GM23248 (cell line): ENCODE results near the gene TMIE. TPM values are rescaled to one million over a fixed set of nuclear protein-coding genes. Genes with fewer than 3 reads are reported as not detected.

Experiments
- DNase-seq: peaks from one replicate; pipeline ENCODE4 v3.0.0-alpha.2; 2015
- H2AFZ ChIP-seq: fragments of 200-600 bp; sonication (generic); 2 replicates; pipeline ENCODE4 v1.6.1; 2016; ENCODE audit warnings: antibody characterized with exemption
- H3F3A ChIP-seq: fragments of 200-600 bp; sonication (generic); 2 replicates; pipeline ENCODE4 v1.6.1; 2016; ENCODE audit warnings: mild to moderate bottlenecking, antibody characterized with exemption, mixed run types; ENCODE audit not compliant: insufficient read depth
- H3K27ac ChIP-seq: fragments of 200-600 bp; sonication (generic); 2 replicates; pipeline ENCODE4 v1.5.1; 2016; ENCODE audit warnings: mild to moderate bottlenecking
- H3K27me3 ChIP-seq: fragments of 200-600 bp; sonication (generic); replicated peaks from 2 replicates; pipeline ENCODE4 v1.6.1; 2016; ENCODE audit warnings: mild to moderate bottlenecking; ENCODE audit not compliant: insufficient read depth
- H3K36me3 ChIP-seq: fragments of 200-600 bp; sonication (generic); 2 replicates; pipeline ENCODE4 v1.6.1; 2016; ENCODE audit warnings: low read depth, mild to moderate bottlenecking
- H3K4me1 ChIP-seq: fragments of 200-600 bp; sonication (generic); 2 replicates; pipeline ENCODE4 v1.6.1; 2016; ENCODE audit warnings: mild to moderate bottlenecking; ENCODE audit not compliant: insufficient read depth
- H3K4me2 ChIP-seq: fragments of 200-600 bp; sonication (generic); one replicate; pipeline ENCODE4 v1.6.1; 2016; ENCODE audit warnings: mild to moderate bottlenecking; ENCODE audit not compliant: unreplicated experiment
- H3K4me3 ChIP-seq: fragments of 200-600 bp; sonication (generic); 2 replicates; pipeline ENCODE4 v1.5.1; 2016; ENCODE audit warnings: mild to moderate bottlenecking
- H3K79me2 ChIP-seq: fragments of 200-600 bp; sonication (generic); 2 replicates; pipeline ENCODE4 v1.6.1; 2016; ENCODE audit warnings: mild to moderate bottlenecking; ENCODE audit not compliant: insufficient read depth
- H3K9ac ChIP-seq: fragments of 200-600 bp; sonication (generic); 2 replicates; pipeline ENCODE4 v1.6.1; 2016; ENCODE audit warnings: mild to moderate bottlenecking
- H3K9me2 ChIP-seq: fragments of 200-600 bp; sonication (generic); 2 replicates; pipeline ENCODE4 v1.6.1; 2016; ENCODE audit warnings: mixed run types, mild to moderate bottlenecking, moderate library complexity; ENCODE audit not compliant: insufficient read depth
- H3K9me3 ChIP-seq: fragments of 200-600 bp; sonication (generic); one replicate; pipeline ENCODE4 v1.6.1; 2017; ENCODE audit warnings: low read depth
- H4K20me1 ChIP-seq: fragments of 200-600 bp; sonication (generic); 2 replicates; pipeline ENCODE4 v1.6.0; 2016; ENCODE audit not compliant: insufficient read depth
- EZH2 ChIP-seq: fragments of 200-600 bp; sonication (generic); IDR thresholded peaks from 2 replicates; pipeline ENCODE4 v1.6.1; 2018; ENCODE audit warnings: antibody characterized with exemption, mild to moderate bottlenecking; ENCODE audit not compliant: insufficient read depth, poor library complexity, severe bottlenecking
- EZH2phosphoT487 ChIP-seq: fragments of 200-600 bp; sonication (generic); IDR thresholded peaks from 2 replicates; pipeline ENCODE4 v1.6.1; 2018; ENCODE audit warnings: antibody characterized with exemption, moderate library complexity, mild to moderate bottlenecking, low read depth; ENCODE audit not compliant: insufficient read depth
- WGBS, 2 experiments: methylation state at CpG; one replicate each; pipeline ENCODE4 v1.1.6; 2015 to 2017; ENCODE audit warnings: low lambda C conversion rate in 2 of 2, low coverage in 1 of 2; ENCODE audit errors: missing lambda C conversion rate in 2 of 2; 5-methylcytosine and 5-hydroxymethylcytosine counted together
- in situ Hi-C: fragments of 300-500 bp; cut with MboI; formaldehyde crosslinking; loops from 2 replicates; pipeline ENCODE4 v1.15.0; 2020
- polyA plus RNA-seq: library from polyadenylated mRNA; unstranded; fragments of >200 nt; fragmentation: Nextera tagmentation; extraction: Ambion mirVana; gene quantifications from 2 replicates; pipeline ENCODE4 v1.2.1, GENCODE V29; 2016
- total RNA-seq: library from RNA; depleted of rRNA; stranded (reverse); fragments of >200 nt; shearing (Covaris generic); gene quantifications from 2 replicates; pipeline ENCODE4 v1.2.3, GENCODE V29; 2014

TMIE gene
- total and polyA plus RNA-seq, 2 experiments from 2014 or later = 0.11 TPM; not detected in 1

DNA sequence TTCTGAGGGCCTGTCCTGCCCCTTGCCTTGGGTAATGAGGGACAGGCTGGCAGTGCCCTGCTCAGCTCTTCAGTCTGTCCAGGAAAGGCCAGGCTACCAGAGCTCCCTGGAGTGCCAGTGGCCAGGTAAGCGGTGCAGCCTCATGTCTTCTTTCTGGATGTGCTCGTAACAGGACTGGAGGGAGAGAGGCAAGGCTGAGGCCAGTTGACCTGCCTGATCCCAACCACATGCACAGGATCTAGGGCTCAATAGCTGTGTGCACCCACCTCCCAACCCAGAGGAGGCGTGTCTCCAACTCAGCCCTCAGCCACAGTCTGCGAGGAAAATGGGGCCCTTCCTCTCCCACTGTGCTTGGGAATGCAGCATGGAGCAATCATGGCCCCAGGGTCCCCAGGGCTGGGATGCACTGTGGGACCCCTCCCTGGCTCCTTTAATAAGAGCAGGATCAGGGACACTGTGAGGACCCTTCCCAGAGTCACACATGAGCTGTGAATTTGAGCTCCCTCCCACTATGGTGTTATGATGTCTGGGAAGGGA is 30.2 kb upstream of the TMIE start:
- no peaks in the 10 kb centered on the region for H3K36me3 ChIP-seq
- no peaks in the 10 kb centered on the region for H4K20me1 ChIP-seq
- no peak for DNase-seq
- no peak overlapping the region for H2AFZ ChIP-seq
- H3K9ac ChIP-seq = no peak overlapping the region
- in situ Hi-C loops = no loop called here
- H3K4me2 ChIP-seq = no peak overlapping the region
- no peaks in the 10 kb centered on the region for H3K27me3 ChIP-seq
- no peaks in the 10 kb centered on the region for H3K79me2 ChIP-seq
- H3K27ac ChIP-seq = no peak overlapping the region
- 89 to 100% methylated on average over 4 of the region's 4 CpGs for WGBS, 2 experiments
- H3K4me1 ChIP-seq = no peaks in the 10 kb centered on the region
- TF ChIP-seq EZH2phosphoT487 = no peak
- TF ChIP-seq EZH2 = no peak
- no peaks in the 10 kb centered on the region for H3K9me3 ChIP-seq
- no peaks in the 10 kb centered on the region for H3F3A ChIP-seq
- H3K9me2 ChIP-seq = no peaks in the 10 kb centered on the region
- no peak overlapping the region for H3K4me3 ChIP-seq

DNA sequence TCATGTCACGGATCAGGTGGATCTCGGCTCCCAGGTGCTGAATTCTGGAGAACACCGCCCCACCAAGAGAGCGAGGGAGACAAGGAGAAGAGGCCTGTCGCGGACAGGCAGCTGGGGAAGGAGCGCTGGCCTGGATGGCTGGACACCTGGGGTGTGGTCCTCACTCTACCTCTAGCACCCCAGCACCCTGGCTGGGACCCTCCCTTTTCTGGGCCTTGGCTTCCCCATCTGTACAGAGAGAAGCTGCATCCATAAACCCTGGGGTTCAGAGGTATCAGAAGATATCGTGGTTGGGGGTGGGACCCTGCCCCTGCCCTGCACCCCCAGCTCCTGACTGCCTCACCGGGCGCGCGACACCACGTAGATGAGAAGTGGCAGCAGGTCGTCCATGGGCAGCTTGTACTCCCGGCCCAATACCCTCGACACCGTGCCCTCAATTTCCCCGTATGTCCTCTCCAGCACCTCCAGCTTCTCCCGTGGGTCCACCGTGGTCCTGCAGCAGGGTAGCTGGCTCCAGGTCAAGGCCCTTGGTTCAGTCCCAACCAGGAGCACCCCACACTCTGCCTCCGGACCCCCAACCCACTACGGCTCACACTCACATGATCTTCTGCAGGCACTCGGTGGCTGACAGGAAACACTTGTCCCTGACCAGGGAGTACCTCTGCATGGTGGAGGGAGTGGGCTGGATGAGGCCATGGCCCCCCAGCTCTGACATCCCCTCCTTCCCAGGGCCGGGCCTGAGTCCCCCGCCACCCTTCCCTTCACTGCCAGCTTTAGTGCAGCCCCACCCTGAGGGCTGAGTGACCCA is 29.4 kb upstream of the TMIE start:
- TF ChIP-seq EZH2 (no peak), EZH2phosphoT487 (no peak)
- Histone ChIP-seq H2AFZ (no peak overlapping the region), H3K9ac (no peak overlapping the region), H3K79me2 (no peaks in the 10 kb centered on the region), H3K4me3 (no peak overlapping the region), H3K9me3 (no peaks in the 10 kb centered on the region), H3K36me3 (no peaks in the 10 kb centered on the region), H3K4me2 (no peak overlapping the region), H3K27me3 (no peaks in the 10 kb centered on the region), H3K9me2 (no peaks in the 10 kb centered on the region), H3F3A (no peaks in the 10 kb centered on the region), H3K27ac (no peak overlapping the region), H3K4me1 (no peaks in the 10 kb centered on the region), H4K20me1 (no peaks in the 10 kb centered on the region)
- 80 to 85% methylated on average over 25 of the region's 25 CpGs for WGBS, 2 experiments
- DNase-seq = no peak
- in situ Hi-C loops = no loop called here

DNA sequence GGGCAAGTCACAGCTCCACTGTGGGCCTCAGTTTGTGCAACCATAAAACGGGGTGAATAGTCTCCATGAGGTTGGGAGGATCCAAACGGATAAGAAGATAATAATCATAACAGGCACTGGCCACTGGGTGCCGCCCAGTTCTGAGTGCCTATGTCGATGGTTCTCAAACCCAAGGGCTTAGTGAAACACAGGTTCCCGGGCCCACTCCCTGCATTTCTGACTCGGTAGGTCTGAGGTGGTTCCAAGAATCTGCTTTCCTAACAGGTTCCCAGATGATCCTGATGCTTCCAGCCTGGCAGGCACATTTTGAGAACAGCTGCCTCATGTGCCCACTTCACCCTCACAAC is 28.9 kb upstream of the TMIE start:
- TF ChIP-seq EZH2 (no peak), EZH2phosphoT487 (no peak)
- Histone ChIP-seq H3K4me1 (no peaks in the 10 kb centered on the region), H3K79me2 (no peaks in the 10 kb centered on the region), H3K4me2 (no peak overlapping the region), H3K36me3 (no peaks in the 10 kb centered on the region), H3F3A (no peaks in the 10 kb centered on the region), H4K20me1 (no peaks in the 10 kb centered on the region), H2AFZ (no peak overlapping the region), H3K9me2 (no peaks in the 10 kb centered on the region), H3K9ac (no peak overlapping the region), H3K4me3 (no peak overlapping the region), H3K27me3 (no peaks in the 10 kb centered on the region), H3K27ac (no peak overlapping the region), H3K9me3 (no peaks in the 10 kb centered on the region)
- in situ Hi-C loops = no loop called here
- WGBS, 2 experiments = 77 to 79% methylated on average over 6 of the region's 6 CpGs
- no peak for DNase-seq

DNA sequence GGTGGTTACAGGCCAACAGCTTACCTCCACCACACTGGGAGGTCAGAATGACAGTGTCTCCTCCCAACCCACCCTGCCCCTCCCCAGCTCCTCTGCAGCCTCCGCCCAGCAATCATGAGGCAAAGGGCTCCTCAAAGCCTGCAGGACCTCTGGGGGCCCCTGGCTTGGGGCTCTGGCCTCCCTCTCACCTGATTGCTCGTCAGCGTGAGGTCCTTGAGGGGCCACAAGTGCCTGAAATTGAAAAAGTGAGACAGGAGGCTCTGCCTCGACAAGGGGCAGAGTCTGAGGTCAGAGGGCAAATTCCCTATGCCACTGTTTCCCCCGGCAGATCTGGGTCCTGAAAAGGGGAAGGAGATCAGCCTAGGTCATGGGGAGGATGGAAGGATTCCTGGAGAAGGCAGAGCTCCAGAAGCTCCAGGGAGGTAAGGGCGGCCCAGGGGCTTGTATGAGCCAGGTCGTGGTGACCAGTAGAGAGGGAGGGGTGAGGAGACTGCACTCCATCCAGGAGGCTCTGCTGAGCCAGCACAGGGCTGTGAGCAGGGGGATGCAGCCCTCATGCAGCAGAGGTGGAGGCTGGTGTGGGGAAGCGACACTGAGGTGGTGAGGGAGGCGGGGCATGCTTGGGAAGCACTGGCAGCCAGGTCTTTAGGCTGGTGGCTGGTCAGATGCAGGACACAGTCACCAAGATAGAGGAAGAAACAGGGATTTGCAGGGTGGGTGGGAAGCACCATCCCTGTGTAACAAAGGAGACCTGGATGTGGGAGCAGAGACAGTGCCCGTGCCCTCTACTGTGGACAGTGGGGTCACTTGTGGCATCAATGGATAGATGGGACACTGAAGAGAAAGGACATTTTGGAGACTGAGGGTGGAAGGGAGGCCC is 27.8 kb upstream of the TMIE start:
- no peaks in the 10 kb centered on the region for H3K27me3 ChIP-seq
- H4K20me1 ChIP-seq = no peaks in the 10 kb centered on the region
- DNase-seq = no peak
- H3K9ac ChIP-seq = no peak overlapping the region
- no peak overlapping the region for H3K4me2 ChIP-seq
- H2AFZ ChIP-seq = no peak overlapping the region
- H3K4me1 ChIP-seq = no peaks in the 10 kb centered on the region
- no peaks in the 10 kb centered on the region for H3K9me2 ChIP-seq
- no peak overlapping the region for H3K4me3 ChIP-seq
- H3K27ac ChIP-seq = no peak overlapping the region
- no peaks in the 10 kb centered on the region for H3K79me2 ChIP-seq
- WGBS, 2 experiments = 77 to 86% methylated on average over 10 of the region's 10 CpGs
- no peaks in the 10 kb centered on the region for H3K9me3 ChIP-seq
- H3K36me3 ChIP-seq = no peaks in the 10 kb centered on the region
- 0 out of 2 replicates have a peak, but pooled peaks cover 3% of the 10 kb centered on the region for H3F3A ChIP-seq
- in situ Hi-C loops = no loop called here
- TF ChIP-seq EZH2 (no peak), EZH2phosphoT487 (no peak)
